DND-41 (cell line): ENCODE results near the gene GNG11.

ENCODE experiments used
- EZH2 ChIP-seq: IDR thresholded peaks from 3 replicates; pipeline ENCODE4 v1.6.1; 2012; ENCODE audit warnings: borderline replicate concordance, low read depth, mild to moderate bottlenecking, moderate library complexity, low read length, inconsistent platforms; ENCODE audit not compliant: severe bottlenecking
- TF ChIP-seq, protein P1 (sequence below): IDR thresholded peaks from 2 replicates; pipeline ENCODE4 v1.5.1; 2012; ENCODE audit warnings: borderline replicate concordance, low read length, moderate library complexity, mild to moderate bottlenecking; ENCODE audit not compliant: poor library complexity, severe bottlenecking; ENCODE audit errors: extremely low read depth

DNA sequence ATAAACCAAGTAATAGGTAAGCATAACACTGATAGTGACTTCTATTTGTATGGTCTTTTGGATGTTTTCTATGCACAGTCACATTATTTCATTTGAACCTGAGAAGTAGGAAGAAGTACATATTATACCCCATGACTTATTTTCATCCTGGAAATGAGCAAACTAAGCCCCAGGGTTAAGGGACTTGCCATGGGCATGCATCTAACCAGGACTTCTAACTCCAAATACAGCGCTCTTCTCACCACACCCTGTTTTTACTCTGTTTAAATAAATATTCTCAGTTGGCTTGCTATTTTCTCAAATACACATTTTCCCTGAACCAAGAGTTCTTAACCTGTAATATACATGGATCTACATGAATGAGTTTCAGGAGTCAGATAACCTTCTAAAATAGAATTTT is 16.3 kb downstream of the GNG11 start:
- TF ChIP-seq, protein P1, sequence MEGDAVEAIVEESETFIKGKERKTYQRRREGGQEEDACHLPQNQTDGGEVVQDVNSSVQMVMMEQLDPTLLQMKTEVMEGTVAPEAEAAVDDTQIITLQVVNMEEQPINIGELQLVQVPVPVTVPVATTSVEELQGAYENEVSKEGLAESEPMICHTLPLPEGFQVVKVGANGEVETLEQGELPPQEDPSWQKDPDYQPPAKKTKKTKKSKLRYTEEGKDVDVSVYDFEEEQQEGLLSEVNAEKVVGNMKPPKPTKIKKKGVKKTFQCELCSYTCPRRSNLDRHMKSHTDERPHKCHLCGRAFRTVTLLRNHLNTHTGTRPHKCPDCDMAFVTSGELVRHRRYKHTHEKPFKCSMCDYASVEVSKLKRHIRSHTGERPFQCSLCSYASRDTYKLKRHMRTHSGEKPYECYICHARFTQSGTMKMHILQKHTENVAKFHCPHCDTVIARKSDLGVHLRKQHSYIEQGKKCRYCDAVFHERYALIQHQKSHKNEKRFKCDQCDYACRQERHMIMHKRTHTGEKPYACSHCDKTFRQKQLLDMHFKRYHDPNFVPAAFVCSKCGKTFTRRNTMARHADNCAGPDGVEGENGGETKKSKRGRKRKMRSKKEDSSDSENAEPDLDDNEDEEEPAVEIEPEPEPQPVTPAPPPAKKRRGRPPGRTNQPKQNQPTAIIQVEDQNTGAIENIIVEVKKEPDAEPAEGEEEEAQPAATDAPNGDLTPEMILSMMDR, result no peak
- TF ChIP-seq EZH2, result no peak
